K562 (cell line): Measurements from ENCODE around the gene GPR37L1. TPM values are rescaled to one million over a fixed set of nuclear protein-coding genes. Genes with fewer than 3 reads are reported as not detected.
A peak's percentile ranks its signal among the peaks of the same experiment; 100 is the strongest.

Experiments used
- ARID1B ChIP-seq: fragments of 450-650 bp; IDR thresholded peaks from 2 replicates; pipeline ENCODE4 v1.6.1; 2016; ENCODE audit warnings: antibody characterized with exemption, mild to moderate bottlenecking, inconsistent platforms
- CREBBP ChIP-seq: IDR thresholded peaks from one replicate; pipeline ENCODE4 v1.6.1; 2012; ENCODE audit warnings: low read depth, mild to moderate bottlenecking, control low read depth, inconsistent platforms, low read length
- EGR1 ChIP-seq: fragments of 450-650 bp; conservative IDR thresholded peaks from 2 replicates; pipeline ENCODE4 v1.6.1; 2017; ENCODE audit warnings: mild to moderate bottlenecking
- HEY1 ChIP-seq: fragments of 250-450 bp; sonication (Bioruptor Pico); IDR thresholded peaks from 2 replicates; pipeline ENCODE4 v1.5.0; 2020; ENCODE audit warnings: mild to moderate bottlenecking, moderate library complexity, borderline replicate concordance
- HMG20A ChIP-seq: fragments of 450-650 bp; formaldehyde crosslinking; conservative IDR thresholded peaks from 2 replicates; pipeline ENCODE4 v1.4.0; 2020; ENCODE audit warnings: mild to moderate bottlenecking, mixed read lengths
- HNRNPLL ChIP-seq: fragments of 200-400 bp; formaldehyde crosslinking; IDR thresholded peaks from 2 replicates; pipeline ENCODE4 v1.6.1; 2017; ENCODE audit warnings: low read length, low read depth, mild to moderate bottlenecking; ENCODE audit not compliant: poor library complexity, severe bottlenecking
- IFI16 ChIP-seq: fragments of 250-450 bp; sonication (Bioruptor Pico); IDR thresholded peaks from 2 replicates; pipeline ENCODE4 v2.1.2; 2022; ENCODE audit warnings: mild to moderate bottlenecking, inconsistent platforms
- JUN ChIP-seq, 2 experiments: sonication (generic) in 1 of 2; formaldehyde crosslinking in 1 of 2; IDR thresholded peaks; 2 replicates each; pipeline versions ENCODE4 v1.6.1 to v1.8.0; 2012 to 2022; ENCODE audit warnings: borderline replicate concordance in 2 of 2, mild to moderate bottlenecking in 2 of 2, improper control_type of control experiment in 1 of 2, low read depth in 1 of 2, low read length in 1 of 2, missing genetic modification reagents in 1 of 2
- MAFF ChIP-seq: IDR thresholded peaks from 2 replicates; pipeline ENCODE4 v1.6.1; 2012; ENCODE audit warnings: low read length, improper control_type of control experiment
- NFE2 ChIP-seq: IDR thresholded peaks from 2 replicates; pipeline ENCODE4 v1.6.1; 2014; ENCODE audit warnings: antibody characterized with exemption, low read depth
- PPARD ChIP-seq: fragments of 250-450 bp; sonication (Bioruptor Pico); IDR thresholded peaks from 2 replicates; pipeline ENCODE4 v1.8.0; 2022; ENCODE audit warnings: inconsistent platforms, mild to moderate bottlenecking, moderate library complexity
- TCF3 ChIP-seq: sonication (generic); formaldehyde crosslinking; IDR thresholded peaks from 2 replicates; pipeline ENCODE4 v1.4.0; 2020; ENCODE audit warnings: mild to moderate bottlenecking, missing genetic modification reagents
- ZNF316 ChIP-seq: fragments of 450-650 bp; IDR thresholded peaks from 2 replicates; pipeline ENCODE4 v1.6.1; 2016
- ZNF79 ChIP-seq: fragments of 250-450 bp; sonication (Bioruptor Pico); IDR thresholded peaks from 2 replicates; pipeline ENCODE4 v1.4.0; 2020; ENCODE audit warnings: low read depth, mild to moderate bottlenecking, moderate library complexity
- polyA plus RNA-seq, 8 experiments: library from polyadenylated mRNA; depleted of rRNA in 4 of 8; stranded (reverse) in 5 of 8; unstranded in 3 of 8; fragments of >200 nt; fragmentation: Nextera tagmentation in 2 of 8; fragmentation: Illumina TruSeq in 1 of 8; extraction: Ambion mirVana in 2 of 8; extraction: Trizol in 1 of 8; gene quantifications; 2 replicates each; pipeline versions ENCODE4 v1.2.1 to v1.2.3, GENCODE V29; 2011 to 2014; ENCODE audit warnings: inconsistent platforms in 1 of 8, missing spikeins in 1 of 8
- total RNA-seq, 7 experiments: library from RNA; depleted of rRNA in 6 of 7; stranded (reverse); fragments of >200 nt in 6 of 7; fragmentation: Illumina TruSeq in 2 of 7; extraction: Trizol in 2 of 7; gene quantifications; 2 replicates each; pipeline versions ENCODE4 v1.2.1 to v1.2.3, GENCODE V29; 2011 to 2021; ENCODE audit warnings: low replicate concordance in 1 of 7
- TF ChIP-seq, protein P1 (sequence below), 2 experiments: fragments of 450-650 bp; IDR thresholded peaks; 2 replicates each; pipeline ENCODE4 v1.6.1; 2016; ENCODE audit warnings: mild to moderate bottlenecking in 2 of 2, borderline replicate concordance in 1 of 2, low read depth in 1 of 2, moderate library complexity in 1 of 2
- TF ChIP-seq, protein P2 (sequence below): sonication (generic); formaldehyde crosslinking; IDR thresholded peaks from 2 replicates; pipeline ENCODE4 v1.8.0; 2022; ENCODE audit warnings: mild to moderate bottlenecking, missing genetic modification reagents

The GPR37L1 gene
- total and polyA plus RNA-seq, 9 of the 15 experiments (the other 6 are each of a cell fraction or from before 2014, with no cell fraction given), result not detected

DNA sequence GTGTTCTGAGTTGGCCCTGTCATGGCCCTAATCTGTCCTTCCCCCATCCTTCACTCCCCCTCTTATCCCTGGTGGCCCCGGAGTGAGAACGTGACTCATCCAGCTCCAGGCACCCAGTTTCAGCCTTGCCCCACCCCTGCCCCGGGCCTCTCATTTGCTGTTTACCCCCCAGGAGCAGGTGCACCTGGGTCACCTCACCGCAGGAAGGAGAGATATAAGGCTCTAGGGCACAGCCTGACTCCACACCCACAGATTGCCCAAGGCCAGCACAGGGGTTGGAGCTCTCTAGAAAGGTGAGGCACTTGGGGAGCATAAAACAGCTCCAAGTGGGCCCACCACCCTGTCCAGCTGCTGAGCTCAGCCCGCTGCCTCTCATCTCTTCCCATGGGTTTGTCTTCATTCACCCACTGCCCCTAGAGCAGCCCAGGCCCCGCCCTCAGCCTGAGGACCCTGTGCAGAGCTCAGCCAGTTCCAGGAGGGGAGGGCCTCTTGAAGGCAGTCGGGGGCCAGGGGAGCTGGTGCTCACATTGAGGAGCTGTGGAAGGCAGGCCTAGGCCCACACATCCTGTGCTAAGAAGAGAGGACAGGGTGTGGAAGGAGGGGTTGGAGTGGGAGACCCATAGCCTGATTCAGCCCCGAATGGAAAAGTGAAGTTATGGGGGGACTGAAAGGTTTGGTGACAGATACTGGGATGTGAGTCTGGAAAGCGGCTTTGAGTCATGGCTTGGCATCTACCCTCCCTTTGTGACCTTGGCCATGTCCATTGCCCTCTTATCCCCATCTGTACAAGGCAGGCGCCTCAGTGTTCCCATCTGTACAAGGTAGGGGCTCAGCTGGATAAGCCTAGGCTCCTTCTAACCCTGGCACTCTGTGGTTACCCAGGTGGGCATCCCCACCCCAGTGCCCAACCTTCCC lies 16.1 kb upstream of the GPR37L1 start (continued):
- TF ChIP-seq, protein P1, sequence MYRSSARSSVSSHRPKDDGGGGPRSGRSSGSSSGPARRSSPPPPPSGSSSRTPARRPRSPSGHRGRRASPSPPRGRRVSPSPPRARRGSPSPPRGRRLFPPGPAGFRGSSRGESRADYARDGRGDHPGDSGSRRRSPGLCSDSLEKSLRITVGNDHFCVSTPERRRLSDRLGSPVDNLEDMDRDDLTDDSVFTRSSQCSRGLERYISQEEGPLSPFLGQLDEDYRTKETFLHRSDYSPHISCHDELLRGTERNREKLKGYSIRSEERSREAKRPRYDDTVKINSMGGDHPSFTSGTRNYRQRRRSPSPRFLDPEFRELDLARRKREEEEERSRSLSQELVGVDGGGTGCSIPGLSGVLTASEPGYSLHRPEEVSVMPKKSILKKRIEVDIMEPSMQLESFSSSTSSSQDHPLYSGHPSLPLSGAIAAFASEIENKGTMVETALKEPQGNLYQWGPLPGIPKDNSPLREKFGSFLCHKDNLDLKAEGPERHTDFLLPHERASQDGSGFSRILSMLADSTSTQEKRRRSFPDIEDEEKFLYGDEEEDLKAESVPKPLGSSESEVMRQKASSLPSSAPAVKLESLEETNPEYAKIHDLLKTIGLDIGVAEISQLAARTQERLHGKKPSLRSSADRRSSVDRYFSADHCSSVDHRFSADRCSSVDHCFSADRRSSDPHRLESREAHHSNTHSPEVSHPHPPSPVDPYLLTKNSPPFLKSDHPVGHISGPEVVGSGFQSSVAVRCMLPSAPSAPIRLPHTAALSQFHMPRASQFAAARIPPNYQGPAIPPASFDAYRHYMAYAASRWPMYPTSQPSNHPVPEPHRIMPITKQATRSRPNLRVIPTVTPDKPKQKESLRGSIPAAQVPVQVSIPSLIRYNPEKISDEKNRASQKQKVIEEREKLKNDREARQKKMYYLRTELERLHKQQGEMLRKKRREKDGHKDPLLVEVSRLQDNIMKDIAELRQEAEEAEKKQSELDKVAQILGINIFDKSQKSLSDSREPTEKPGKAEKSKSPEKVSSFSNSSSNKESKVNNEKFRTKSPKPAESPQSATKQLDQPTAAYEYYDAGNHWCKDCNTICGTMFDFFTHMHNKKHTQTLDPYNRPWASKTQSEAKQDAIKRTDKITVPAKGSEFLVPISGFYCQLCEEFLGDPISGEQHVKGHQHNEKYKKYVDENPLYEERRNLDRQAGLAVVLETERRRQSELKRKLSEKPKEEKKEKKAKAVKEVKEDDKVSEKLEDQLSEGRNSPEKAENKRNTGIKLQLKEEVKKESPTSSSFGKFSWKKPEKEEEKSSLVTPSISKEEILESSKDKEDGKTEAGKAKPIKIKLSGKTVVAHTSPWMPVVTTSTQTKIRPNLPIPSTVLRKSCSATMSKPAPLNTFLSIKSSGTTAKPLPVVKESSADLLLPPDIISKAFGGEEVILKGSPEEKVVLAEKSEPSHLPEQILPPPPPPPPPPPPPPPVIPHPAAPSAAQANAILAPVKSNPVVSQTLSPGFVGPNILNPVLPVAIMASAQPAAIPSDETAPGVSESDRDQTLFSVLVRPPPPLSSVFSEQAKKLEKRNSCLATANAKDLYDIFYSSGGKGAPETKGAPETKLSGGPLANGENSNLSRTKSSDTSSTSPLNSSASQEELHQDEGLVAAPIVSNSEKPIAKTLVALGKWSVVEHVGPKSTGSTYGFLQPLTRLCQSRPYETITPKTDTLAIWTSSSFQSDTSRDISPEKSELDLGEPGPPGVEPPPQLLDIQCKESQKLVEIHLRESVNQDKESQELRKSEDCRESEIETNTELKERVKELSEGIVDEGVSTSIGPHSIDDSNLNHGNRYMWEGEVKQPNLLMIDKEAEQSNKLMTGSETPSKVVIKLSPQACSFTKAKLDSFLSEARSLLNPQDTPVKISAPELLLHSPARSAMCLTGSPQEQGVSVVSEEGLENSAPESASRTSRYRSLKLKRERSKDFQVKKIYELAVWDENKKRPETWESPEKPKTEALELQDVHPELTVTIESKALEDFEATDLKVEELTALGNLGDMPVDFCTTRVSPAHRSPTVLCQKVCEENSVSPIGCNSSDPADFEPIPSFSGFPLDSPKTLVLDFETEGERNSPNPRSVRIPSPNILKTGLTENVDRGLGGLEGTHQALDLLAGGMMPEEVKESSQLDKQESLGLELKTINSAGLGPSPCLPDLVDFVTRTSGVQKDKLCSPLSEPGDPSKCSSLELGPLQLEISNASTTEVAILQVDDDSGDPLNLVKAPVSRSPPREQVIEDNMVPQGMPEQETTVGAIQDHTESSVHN (IDR thresholded peaks at IDR 0.05; ENCODE audit: borderline replicate concordance in 1 of 2, low read depth in 1 of 2), result no peak
- TF ChIP-seq ARID1B (peak; percentile 87), TCF3 (CRISPR knock-in tag) (peak; percentile 48; the same call in 1 of the 2 replicates), ZNF316 (no peak), EGR1 (peak; percentile 51; the same call in 1 of the 2 replicates), MAFF (peak; percentile 16; the same call in 1 of the 2 replicates), HEY1 (CRISPR knock-in tag) (no peak), JUN (IDR thresholded peaks at IDR 0.05; ENCODE audit: borderline replicate concordance, low read depth, low read length) (peak; percentile 91), JUN (CRISPR knock-in tag; IDR thresholded peaks at IDR 0.05; ENCODE audit: borderline replicate concordance) (0 out of 2 replicates have a peak, but pooled peaks have one; percentile 14), PPARD (CRISPR knock-in tag) (no peak), HMG20A (CRISPR knock-in tag) (no peak), NFE2 (peak; percentile 37; the same call in 1 of the 2 replicates), CREBBP (no peak), IFI16 (CRISPR knock-in tag) (no peak), ZNF79 (no peak), HNRNPLL (no peak)
- TF ChIP-seq, protein P2, sequence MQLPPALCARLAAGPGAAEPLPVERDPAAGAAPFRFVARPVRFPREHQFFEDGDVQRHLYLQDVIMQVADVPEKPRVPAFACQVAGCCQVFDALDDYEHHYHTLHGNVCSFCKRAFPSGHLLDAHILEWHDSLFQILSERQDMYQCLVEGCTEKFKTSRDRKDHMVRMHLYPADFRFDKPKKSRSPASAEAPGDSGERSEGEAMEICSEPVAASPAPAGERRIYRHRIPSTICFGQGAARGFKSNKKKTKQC (CRISPR knock-in tag), result no peak
